Fibroblast of mammary gland (primary cell): ENCODE measurements around the gene AGMO.

Experiments
- DNase-seq: peaks from one replicate; pipeline ENCODE4 v3.0.0-alpha.2; 2010; ENCODE audit warnings: low read depth
- H3K4me3 ChIP-seq: 2 replicates; pipeline ENCODE4 v1.5.1; 2011; ENCODE audit warnings: low read depth, mild to moderate bottlenecking, low read length, moderate library complexity; ENCODE audit not compliant: control insufficient read depth
- CTCF ChIP-seq: conservative IDR thresholded peaks from 2 replicates; pipeline ENCODE4 v1.5.1; 2011; ENCODE audit warnings: low read depth, low read length, inconsistent platforms; ENCODE audit not compliant: control insufficient read depth, insufficient read depth

Gene AGMO

DNA sequence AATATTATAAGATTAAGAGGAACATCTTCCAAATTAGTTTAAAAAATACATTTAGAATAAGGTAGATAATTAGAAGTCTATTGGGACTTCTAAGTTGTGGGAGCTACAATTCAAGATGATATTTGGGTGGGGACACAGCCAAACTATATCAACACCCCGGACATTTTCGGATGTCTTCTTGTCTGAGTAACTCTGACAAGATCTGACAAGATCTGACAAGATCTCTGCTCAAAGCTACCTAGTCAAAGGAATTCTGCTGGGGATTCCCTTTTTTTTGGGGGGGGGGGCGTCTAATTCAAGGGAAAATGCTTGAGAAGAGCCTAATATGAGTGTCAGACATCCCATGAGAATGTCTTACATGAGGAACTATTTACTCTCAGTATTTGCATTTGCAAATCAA, 5.2 kb upstream of the AGMO start:
- no peak for DNase-seq
- TF ChIP-seq CTCF: no peak
- H3K4me3 ChIP-seq: no peak overlapping the region

GRCh38 chr7:15566476-15566875, 4.7 kb upstream of the AGMO start:
- no peak for DNase-seq
- no peak overlapping the region for H3K4me3 ChIP-seq
- TF ChIP-seq CTCF: no peak

DNA sequence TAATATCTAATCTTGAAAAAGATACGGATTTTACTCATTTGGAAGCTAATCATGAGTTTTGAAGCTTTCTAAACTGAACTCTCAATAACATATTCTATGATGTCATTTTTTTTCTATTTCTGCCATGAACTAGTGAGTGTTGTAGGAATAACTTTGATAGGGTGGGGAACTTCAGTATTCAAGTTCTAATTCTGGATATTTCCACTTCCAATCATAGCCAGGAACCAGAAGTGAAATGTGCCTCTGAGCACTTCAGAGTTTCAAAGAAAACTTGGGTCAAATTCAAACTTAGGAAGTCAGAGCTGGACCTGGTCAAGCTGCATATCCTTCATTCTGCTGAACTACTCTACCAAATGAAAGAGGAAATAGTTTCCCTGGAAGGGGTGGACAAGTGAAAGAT, 847 bp downstream of the AGMO start:
- TF ChIP-seq CTCF: no peak
- DNase-seq: no peak
- H3K4me3 ChIP-seq: no peak overlapping the region

GRCh38 chr7:15559416-15559928, 2.3 kb downstream of the AGMO start:
- TF ChIP-seq CTCF: no peak
- DNase-seq: no peak
- H3K4me3 ChIP-seq: no peak overlapping the region

- peak; percentile 52 for DNase-seq
These were observed 3.1 kb downstream of the AGMO start for GRCh38 chr7:15558756-15559155.

GRCh38 chr7:15557686-15558085, 4.1 kb downstream of the AGMO start:
- H3K4me3 ChIP-seq: no peak overlapping the region
- no peak for DNase-seq
- TF ChIP-seq CTCF: no peak

More at GRCh38 chr7:15558756-15559155, 3.1 kb downstream of the AGMO start:
- TF ChIP-seq CTCF: no peak
- no peak overlapping the region for H3K4me3 ChIP-seq

DNA sequence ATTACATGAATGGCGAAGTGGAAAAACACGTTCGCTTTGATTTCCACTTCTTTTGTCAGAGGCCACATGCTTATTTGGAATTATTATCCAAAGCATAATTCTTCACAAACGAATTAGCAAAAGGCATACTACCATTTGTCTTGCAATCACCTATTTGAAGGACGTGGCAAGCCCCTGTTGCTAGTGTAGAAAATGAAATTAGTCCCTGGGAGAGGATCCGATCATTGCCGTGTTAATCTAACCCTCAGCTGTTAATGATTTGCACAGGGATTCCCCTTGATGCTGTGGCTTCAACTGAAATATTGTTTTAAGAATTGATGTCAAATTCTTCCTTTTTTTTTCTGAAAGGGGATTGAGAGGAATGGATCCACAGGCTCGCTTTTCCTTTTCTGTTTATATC, 4.6 kb downstream of the AGMO start:
- TF ChIP-seq CTCF: no peak
- no peak for DNase-seq
- no peak overlapping the region for H3K4me3 ChIP-seq
